ENCODE results near the gene ZBTB18.

Gene ZBTB18

DNA sequence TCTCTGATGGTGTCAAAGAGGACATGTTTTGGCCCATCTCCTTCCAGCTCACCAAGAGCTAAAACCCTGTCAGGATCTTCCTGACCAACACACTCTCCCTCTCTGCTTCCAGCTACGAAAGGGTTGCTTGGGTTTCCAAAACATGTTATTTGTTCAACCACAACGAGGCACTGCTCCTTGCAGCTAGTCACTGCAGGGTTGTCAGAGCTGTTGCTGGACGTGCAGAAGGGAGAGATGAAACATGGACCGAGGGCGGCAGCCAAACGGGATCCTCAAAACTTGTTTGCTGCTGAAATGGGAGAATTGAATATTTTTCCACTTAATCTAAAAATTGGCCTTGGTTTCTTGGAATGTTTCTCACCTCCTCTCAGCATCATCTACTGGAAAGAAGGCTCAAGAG is 12.4 kb downstream of the ZBTB18 start:
- no peak for DNase-seq (ENCODE audit: low spot score)

DNA sequence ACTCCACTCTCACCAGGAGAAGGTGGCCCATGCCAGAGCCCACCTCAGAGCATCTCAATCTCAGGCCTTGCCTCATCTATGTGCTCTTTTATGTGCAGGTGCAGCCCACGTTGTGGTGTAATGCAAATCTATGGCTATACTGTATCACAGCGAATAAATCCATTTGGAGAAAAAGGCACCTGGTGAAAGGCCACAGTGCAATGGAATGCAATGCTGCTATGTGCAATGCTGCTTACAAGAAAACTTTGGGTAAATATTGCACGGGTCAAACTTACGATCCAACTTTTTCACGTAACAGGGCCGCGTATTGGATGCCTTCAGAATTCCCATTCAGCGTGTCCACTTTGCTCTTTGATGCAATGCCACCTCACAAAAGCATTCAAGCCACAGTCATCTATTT is 13.5 kb downstream of the ZBTB18 start:
- no peak for DNase-seq (ENCODE audit: low spot score)

DNA sequence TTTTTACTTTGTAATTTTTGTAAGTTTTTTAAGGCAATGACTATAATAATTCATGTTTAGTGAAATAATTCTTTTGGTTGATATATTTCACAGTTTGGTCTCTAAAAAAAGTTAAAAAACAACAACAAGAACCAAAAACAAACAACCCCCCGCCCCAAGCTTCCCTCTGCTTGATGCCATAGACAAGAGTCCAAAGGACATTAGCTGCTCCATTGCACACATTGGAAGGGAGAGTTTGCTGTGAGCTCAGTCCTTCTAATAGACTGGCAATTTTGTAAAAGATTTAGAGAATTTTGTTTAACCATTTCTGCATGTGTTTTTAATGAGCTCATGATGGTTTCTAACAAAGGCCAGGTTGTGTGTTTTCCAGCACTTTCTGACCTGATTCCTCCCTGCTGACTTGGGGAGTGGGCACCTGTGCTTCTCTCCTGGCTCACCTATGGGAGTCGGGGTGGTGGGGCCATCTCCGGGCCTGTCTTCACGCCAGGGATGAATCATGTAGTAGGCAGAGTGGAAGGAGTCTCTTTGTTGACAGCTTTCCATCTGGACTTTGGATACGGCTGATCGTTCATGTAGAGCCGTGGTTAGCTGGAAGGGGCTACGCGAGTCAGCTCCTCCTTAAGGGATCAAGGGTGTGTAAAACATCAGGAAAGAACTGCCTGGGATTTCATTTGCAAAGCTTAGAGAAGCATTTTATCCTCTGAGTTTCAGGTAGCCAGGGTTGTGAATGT is 14.1 kb downstream of the ZBTB18 start:
- no peak for DNase-seq (ENCODE audit: low spot score)

DNA sequence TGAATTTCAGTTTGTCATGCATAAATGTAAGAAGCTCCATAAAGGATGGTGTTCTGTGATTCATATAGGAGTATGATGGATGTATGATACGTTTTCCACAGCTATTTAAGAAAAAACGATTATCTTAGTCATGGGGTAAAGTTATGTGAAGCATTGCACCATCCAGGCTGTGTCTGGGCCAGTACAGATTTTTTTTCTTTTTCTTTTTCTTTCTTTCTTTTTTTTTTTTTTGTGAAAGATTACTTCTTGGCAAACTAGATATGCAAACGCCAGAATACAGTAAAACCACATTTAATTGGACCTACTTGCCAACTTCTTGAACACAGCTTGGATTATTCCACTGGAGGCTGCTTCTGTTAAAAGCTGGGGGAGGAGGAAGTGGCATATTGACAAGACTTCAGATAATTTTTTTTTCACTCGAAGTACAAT is 14.9 kb downstream of the ZBTB18 start:
- peak; percentile 68 for DNase-seq (ENCODE audit: low spot score)

DNA sequence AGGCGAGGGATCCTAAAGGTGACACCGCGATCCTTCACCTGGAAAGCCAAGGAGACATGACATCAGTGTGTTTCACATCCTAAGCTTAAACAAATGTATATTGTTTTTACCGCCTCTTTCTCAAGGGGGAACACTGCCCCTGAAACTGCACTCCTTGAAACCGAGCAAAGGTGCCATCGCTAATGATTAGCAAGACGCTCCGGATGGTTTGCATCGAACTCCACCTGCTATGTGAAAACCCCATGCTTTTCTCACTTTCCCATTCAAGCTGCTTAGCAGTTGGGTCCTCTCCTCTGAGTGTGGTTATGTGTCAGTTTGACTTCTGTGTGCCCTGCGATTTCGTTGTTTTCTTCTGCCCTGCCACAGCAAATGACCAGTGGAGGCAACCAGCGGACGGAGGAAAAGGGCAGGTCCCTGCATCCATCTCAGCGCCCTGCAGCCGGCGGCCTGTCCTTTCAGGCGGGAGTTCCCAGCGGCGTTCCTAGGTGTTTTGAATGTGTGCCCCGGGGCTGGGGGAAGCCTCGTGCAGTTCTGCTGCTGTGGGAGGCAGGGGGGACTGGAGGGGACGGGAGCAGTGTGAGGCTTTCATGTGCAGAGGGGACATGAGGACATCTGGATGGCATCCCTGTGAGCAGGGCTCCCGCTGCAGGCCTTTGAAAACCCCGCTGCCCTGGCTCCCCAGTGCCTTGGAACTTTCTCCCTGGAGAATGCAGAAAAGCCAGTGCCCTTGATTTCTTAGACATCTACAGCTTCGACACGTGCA is 16.1 kb downstream of the ZBTB18 start:
- DNase-seq (ENCODE audit: low spot score): no peak

DNA sequence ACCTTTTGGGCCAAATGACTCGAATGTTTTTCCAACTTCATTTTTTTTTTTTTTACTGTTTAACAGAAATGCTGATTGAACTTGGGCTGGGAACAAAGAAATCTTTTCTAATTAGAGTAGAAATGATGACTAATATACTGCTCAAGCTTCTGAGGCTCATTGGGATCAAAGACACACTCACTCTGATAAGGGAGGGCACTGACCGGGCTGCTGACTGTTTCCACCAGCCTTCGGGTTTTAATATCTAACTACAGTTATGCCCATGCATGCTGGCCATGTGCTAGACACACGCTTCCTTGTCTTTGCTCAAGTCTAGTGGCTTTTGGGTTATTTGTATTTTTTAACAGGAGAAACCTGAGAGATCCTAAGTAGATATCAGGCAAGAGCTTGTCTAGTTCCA is 16.8 kb downstream of the ZBTB18 start:
- peak; percentile 25 for DNase-seq (ENCODE audit: low spot score)

DNA sequence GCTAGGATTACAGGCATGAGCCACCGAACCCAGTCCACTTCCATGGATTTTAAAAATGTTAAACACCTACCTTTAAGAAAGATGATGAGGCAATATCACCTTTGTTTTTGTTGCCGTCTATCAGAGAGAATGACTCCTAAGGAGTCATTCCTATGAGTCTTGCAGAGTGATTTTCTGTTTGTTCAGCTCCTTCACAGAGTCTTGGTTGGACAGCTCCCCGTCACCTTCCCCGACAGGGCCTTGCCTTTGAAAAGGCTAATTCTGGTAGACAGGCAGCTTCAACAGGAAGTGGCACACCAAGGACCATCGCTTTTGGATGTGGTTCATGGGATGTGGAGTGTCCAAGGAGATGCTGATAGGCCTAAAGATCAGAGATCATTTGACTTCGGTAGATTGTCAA is 17.5 kb downstream of the ZBTB18 start:
- no peak for DNase-seq (ENCODE audit: low spot score)

DNA sequence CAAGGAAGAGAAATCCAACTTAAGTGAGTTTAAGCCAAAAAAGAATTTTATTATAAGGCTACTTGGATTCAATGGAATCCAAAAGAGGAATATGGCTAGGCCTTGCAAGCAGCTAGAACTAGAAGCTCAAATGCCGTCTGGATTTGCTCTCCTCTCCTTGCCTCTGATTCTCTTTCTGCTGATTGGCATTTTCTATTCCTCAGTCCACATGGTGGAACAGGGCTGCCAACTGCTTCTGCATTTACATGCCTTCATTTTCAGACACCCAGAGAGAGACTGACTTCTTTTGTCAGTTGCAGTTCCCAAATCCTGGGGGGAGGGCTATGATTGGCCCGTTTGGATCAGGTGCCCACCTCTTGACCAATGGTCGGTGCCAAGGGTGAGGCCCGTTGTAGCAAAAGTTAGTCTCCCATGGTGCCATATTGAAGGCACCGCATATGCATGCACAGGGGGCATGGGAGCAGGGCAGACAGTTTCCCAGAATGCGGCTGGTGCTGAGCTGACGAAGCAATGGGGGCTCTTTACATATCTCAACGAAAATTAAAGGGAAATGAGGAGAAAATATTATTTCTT is 18.3 kb downstream of the ZBTB18 start:
- DNase-seq (ENCODE audit: low spot score): no peak

DNA sequence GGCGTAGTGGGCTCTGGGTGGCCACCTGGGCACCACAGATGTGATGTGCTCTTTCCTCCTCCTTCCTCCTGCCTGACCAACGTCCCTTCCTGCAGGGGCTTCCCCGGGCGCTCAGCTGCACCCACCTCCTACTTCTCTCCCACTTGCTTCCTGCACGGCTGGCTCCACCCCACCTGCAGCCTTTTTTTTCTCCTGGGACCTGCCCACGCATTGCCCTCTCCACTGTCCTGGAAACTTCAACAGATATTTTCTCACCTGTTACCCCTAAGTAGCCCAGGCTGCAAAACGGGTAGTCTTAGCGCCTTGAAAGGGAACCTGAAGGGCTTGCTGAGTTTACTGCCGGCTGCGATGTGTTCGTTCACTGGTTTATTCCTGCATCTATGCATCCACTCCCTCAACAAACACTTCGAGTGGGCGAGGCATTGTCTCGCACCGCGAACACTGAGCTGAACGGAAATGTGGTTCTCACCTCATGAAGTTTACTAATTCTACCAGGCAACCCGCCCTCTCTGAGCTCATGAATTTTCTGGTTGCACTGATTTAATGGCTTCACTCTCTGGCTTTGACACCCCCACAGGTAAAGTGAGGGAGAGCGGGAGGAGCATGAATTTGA is 23.6 kb downstream of the ZBTB18 start:
- DNase-seq (ENCODE audit: low spot score): no peak

DNA sequence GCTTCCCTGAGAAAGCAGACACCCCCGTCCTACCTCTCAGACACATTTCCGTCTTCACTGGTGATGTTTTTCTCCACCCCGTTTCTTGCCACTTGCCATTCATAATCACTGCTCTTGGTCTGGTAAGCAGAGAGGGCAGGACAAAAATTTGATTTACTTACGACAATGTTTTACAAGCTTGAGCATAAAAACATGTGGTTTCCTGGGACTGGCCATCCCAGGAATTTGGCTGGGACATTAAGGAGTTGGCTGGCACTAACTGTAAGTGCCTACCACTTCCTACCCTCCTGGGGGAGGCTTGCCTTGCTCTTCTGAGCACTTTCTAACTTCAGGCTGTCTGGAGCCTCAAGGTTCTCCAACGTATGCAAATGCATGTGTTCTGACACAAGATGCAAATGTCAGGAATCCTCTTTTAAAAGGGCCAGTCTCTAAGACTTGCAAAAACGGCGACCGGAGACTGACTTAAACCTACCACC is 24.2 kb downstream of the ZBTB18 start:
- peak; percentile 37 for DNase-seq (ENCODE audit: low spot score)

DNA sequence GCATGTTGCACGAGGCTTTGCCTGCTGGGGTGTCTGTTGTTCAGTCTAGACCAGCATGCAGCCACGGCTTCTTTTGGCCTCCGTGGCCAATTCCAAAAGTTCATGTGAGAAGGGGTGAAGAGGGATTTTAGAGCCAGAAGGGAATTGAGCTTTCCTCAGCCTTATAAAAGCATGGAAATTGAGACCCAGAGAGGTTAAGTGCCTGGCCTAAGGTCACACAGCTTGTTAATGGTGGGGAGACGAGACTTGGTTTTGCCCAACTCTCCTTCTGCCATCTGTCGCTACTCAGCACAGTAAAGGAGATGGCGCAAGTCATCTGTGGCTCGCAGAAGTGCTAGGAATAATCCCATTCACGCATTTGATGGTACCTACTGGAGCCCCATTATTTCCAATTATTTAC is 25.7 kb downstream of the ZBTB18 start:
- no peak for DNase-seq (ENCODE audit: low spot score)

DNA sequence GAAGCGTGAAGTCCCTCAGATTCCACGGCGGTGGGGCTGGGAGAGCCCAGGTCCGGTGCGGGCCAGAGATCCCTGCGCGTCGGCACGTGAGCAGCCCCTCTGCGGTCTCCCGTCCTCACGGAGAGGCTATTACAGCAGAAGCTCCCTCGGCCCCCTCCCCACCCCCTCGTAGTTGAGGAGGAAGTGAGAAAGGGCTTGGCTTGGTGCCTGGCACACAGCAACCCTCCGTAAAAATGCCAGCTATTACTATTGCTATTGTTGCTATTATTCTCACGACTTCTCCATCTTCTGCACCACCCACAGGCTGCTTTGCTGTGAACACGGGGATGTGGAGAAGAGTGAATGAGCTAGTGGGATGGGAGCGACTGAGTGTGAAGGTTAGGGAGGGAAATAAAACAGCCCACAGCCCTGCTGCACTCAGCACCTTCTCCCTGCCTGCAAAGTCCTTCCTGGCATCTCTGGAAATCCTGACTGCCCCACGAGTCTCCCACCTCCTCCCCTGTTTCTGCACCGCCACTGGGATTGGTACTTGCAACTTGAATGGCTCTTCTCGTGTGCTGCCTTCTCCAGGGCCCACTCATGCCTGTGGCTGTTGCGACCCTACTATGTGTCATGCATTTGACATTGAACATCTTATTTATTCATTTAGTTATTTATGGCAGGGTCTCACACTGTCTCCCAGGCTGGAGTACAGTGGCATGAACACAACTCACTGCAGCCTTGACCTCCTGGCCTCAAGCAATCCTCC is 26.6 kb downstream of the ZBTB18 start:
- DNase-seq (ENCODE audit: low spot score): no peak

DNA sequence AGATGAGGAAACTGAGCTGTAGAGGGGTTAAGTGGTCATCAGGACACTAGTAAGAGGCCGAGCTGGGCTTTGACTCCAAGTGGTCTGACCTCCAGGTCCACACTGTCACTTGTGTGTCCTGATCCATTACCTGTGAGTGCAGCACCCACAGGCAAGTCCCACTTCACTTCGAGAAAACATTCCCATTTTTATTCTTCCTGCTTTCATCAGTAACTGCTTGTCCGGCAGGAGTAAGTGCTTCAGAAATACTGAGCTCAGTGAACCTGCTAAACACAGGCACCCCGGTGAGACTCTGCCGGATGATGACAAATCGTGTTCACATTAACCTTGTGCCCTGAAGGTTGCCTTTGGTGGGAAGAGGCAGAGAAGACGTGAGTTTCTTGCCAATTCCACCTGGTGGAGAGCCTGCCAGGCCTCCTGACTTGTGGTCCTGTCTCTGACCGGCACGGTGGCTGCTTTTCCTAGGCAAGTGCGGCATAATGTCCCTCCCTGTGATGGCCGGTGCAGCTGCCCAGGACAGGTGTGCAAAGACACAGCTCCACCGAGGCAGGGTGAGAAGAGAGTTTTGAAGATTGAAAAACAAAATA is 29.4 kb downstream of the ZBTB18 start:
- DNase-seq (ENCODE audit: low spot score): no peak

DNA sequence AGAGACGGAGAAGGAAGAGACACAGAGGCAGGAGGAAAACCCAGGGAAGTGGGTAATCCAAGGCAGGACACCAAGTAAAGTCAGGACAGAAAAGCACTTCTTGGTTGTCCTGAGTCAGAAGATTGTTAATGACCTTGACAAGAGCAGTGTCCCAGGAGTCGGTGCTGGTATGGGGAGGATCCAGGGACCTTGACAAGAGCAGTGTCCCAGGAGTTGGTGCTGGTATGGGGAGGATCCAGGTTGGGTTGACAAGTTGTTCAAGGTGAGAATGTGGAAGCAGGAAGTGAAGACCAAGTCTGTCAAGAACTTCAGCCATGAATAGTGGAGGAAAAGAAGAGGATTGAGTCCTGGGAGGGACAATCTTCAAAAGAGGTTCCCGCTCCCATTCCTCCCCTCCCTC is 31.9 kb downstream of the ZBTB18 start:
- DNase-seq (ENCODE audit: low spot score): no peak

DNA sequence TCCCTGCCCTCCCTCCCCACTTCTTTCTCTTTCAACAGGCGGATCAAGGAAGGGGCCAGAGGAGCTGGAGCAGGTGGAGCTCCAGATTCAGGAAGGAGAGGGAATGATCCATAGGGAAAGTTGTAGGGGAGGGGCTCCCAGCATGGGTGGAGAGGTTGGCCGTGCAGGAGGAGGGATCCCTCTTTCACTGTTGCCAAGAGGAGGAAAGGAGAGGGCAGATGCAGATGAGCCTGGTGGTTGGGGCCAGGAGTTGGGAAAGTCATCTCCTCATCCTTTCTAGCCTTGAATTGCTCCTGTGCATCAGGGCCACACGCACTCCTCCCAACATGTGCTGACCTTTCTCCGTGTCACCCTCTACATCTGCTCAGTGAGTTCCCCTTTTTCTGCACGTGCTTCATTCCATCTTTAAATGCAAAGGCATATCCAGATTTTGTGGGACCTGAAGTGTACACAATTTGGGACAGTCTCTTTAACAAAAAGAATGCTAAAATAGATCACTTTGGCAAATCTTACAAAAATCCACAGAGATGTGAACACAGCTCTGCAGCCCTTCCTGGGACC is 32.4 kb downstream of the ZBTB18 start:
- no peak for DNase-seq (ENCODE audit: low spot score)

DNA sequence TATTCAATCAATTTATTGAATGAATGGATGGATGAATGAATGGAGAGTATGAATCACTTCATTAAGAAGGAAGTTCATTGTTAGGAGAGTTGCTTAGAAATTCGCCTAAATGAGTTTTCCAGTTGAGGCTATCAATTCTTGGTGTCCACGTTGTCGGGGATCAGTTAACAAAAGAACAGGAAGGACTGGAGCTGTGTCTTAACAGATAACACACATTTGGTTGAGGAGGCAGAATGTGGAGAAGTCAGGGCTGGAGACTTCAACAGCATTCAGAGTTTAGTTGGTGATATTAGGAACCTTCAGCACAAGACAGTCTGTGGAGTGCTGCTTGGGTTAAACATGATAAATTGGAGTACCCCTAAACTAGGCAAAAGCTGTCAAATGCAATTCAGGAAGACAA is 33.7 kb downstream of the ZBTB18 start:
- DNase-seq (ENCODE audit: low spot score): no peak

DNA sequence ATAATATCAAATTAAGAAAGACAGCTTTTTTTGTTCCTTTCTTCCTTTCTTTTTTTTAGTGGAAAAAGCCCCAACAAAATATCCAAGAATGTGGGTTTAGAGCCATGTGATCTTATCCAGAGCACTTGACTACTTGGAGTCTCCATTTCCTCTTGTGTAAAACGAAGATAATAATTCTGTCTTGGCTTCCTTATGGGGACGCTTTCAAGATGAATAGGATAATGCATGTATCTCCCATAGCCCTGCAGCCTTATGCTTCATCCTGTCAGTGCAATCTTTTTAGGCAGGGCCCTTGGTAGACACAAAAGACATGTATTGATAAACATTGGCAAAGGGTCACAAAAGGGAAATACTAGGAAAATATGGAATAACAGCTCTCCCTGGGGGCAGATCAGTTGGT is 34.8 kb downstream of the ZBTB18 start:
- DNase-seq (ENCODE audit: low spot score): no peak

DNA sequence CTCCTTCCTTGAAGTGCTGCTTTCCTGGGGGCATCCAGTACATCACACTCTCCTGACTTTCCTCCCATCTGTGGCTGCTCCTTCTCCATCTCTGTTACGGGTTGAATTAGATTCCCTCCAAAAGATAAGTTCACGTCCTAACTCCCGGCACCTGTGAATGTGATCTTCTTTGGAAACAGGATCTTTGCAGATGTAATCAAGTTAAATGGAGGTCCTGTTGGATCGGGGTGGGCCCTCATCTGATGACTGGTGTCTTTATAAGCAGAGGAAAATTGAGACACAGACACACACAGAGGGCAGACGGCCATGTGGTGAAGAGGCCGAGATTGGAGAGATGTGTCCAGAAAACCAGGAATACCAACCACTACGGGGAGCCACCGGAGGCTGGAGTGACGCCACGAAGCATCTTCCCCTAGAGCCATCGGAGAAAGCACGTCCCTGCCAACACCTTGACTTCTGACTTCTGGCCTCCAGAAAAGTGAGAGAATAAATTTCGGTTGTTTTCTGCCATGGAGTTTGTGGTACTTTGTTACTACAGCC is 36.0 kb downstream of the ZBTB18 start:
- no peak for DNase-seq (ENCODE audit: low spot score)

DNA sequence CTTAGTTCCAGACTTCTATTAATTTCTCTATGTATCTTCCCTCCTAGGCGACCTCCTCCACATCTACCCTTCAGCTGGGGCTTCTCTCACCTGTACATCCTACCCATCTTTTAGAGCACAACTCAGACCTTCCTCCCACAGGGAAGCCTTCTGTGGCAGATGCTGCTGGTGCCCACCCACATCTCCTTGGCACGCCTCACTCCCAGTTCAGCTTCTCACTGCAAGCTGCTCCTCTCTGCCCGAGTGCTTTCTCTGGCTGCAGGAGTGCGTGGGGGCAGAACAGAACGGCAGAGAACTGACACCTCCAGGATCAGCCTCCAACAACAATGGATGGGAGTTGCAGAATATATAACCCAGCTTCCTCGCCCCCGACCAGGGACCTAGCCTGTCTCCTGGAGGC is 36.5 kb downstream of the ZBTB18 start:
- DNase-seq (ENCODE audit: low spot score): no peak

DNA sequence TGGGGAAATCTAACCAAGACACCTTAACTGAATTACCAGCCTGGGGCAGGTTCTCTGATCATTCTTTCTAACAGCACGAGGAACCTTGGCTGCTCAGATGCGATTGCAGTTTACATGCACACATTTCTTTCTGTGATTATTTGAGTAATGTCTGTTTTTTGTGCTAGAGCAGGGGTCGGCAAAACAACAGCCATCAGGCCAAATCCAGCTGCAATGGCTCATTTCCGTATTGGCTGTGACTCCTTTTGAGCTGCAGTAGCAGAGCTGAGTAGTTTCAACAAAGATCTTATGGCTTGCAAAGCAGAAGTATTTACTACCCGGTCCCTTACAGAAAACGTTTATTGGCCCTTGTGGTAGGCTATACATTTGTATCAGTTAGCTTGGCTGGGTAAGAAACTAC is 37.1 kb downstream of the ZBTB18 start:
- no peak for DNase-seq (ENCODE audit: low spot score)

DNA sequence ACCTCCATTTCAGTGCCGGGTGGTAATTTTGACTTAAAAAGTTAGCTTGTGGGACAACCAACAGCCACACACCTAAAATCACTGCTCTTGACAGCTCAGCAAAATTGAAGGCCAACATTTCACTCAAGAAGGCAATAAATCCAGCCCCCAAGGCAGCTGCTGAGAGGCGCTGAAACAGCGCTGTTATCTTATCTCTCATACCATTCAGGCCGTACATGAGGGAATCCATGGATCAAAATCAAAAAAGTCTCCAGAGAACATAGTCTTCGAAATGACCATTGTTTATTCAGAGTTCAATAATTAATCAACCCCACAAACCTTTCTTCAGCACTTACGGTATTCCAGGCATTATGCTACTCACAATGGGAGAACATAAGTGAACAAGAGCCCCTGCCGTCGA is 38.5 kb downstream of the ZBTB18 start:
- no peak for DNase-seq (ENCODE audit: low spot score)
